A673 (cell line): Measurements from ENCODE around the gene GSG1L2.

Source experiments
- CTCF ChIP-seq: fragments of 300-800, 200-600 bp; sonication (generic); conservative IDR thresholded peaks from 2 replicates; pipeline ENCODE4 v1.5.1; 2017; ENCODE audit warnings: low read depth, mild to moderate bottlenecking, antibody characterized with exemption, low read length, moderate library complexity, mixed read lengths
- EZH2 ChIP-seq: fragments of 200-600 bp; sonication (generic); IDR thresholded peaks from 2 replicates; pipeline ENCODE4 v1.6.1; 2017; ENCODE audit warnings: borderline replicate concordance, low read depth, mild to moderate bottlenecking, mixed read lengths, antibody characterized with exemption, low read length; ENCODE audit not compliant: poor library complexity, severe bottlenecking

DNA sequence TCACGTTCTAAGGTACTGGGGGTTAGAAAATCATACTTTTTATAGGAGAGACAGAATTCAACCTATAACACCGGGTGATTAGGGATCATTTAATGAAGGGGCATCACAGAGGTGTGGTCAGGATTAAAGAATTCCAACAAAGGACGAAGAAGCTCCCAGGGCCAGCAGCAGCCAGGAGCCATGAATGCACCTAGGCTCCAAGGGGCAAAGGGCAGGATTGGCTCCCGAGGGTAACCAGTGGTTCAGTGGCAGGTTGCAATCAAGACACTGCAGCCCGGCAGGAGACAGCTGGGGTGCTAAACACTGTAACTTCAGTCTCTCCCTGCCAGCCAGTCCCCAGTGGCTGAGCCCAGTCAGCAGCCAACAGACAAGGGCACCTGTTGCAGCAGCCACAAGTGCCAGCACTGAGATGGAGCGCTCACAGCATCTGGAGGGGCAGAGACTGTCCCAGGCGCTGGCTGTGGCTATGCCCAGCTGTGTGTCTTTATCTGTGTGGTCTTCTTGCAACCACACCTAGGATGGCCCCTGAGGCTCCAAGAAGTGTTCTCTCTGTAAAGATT, 54.4 kb downstream of the GSG1L2 start:
- TF ChIP-seq EZH2 (no peak), CTCF (no peak)
